HepG2 (cell line): ENCODE data around the gene MNT. TPM values are rescaled to one million over a fixed set of nuclear protein-coding genes. Genes with fewer than 3 reads are reported as not detected.

Experiments used
- EP300 ChIP-seq, 3 experiments: sonication (generic) in 1 of 3; formaldehyde crosslinking in 1 of 3; IDR thresholded peaks; 2 replicates each; pipeline versions ENCODE4 v1.5.1 to v1.6.1; 2011 to 2020; ENCODE audit warnings: low read depth in 2 of 3, low read length in 2 of 3, borderline replicate concordance in 1 of 3, improper control_type of control experiment in 1 of 3, mild to moderate bottlenecking in 1 of 3, missing genetic modification reagents in 1 of 3, moderate library complexity in 1 of 3
- HHEX ChIP-seq: IDR thresholded peaks from 2 replicates; pipeline ENCODE4 v1.6.1; 2016; ENCODE audit warnings: control low read depth
- HNF4G ChIP-seq, 2 experiments: sonication (generic) in 1 of 2; formaldehyde crosslinking in 1 of 2; IDR thresholded peaks; 2 replicates each; pipeline versions ENCODE4 v1.4.0 to v1.6.1; 2011 to 2020; ENCODE audit warnings: borderline replicate concordance in 2 of 2, low read depth in 2 of 2, mild to moderate bottlenecking in 2 of 2, low read length in 1 of 2, missing genetic modification reagents in 1 of 2, moderate library complexity in 1 of 2
- RBM22 ChIP-seq: fragments of 200-400 bp; formaldehyde crosslinking; optimal IDR thresholded peaks from 2 replicates; pipeline ENCODE3; 2017; ENCODE audit warnings: mild to moderate bottlenecking, low read length, moderate library complexity
- STAT5B ChIP-seq: sonication (generic); formaldehyde crosslinking; IDR thresholded peaks from 2 replicates; pipeline ENCODE4 v1.4.0; 2020; ENCODE audit warnings: missing genetic modification reagents
- ZBTB21 ChIP-seq: sonication (generic); formaldehyde crosslinking; IDR thresholded peaks from 2 replicates; pipeline ENCODE4 v1.4.0; 2020; ENCODE audit warnings: missing genetic modification reagents
- ZBTB8A ChIP-seq: sonication (generic); formaldehyde crosslinking; IDR thresholded peaks from 2 replicates; pipeline ENCODE4 v1.4.0; 2020; ENCODE audit warnings: mild to moderate bottlenecking, low read depth, missing genetic modification reagents, borderline replicate concordance
- ZC3H4 ChIP-seq: sonication (generic); formaldehyde crosslinking; IDR thresholded peaks from 2 replicates; pipeline ENCODE4 v1.4.0; 2020; ENCODE audit warnings: missing genetic modification reagents, borderline replicate concordance
- ZNF180 ChIP-seq: sonication (generic); formaldehyde crosslinking; IDR thresholded peaks from 2 replicates; pipeline ENCODE4 v1.4.0; 2020; ENCODE audit warnings: low read depth, missing genetic modification reagents, borderline replicate concordance
- ZNF34 ChIP-seq: sonication (generic); formaldehyde crosslinking; IDR thresholded peaks from 2 replicates; pipeline ENCODE4 v1.4.0; 2020; ENCODE audit warnings: mild to moderate bottlenecking, missing genetic modification reagents, borderline replicate concordance
- ZNF678 ChIP-seq: sonication (generic); formaldehyde crosslinking; IDR thresholded peaks from 2 replicates; pipeline ENCODE4 v1.4.0; 2020; ENCODE audit warnings: mild to moderate bottlenecking, missing genetic modification reagents
- ZNF720 ChIP-seq: sonication (generic); formaldehyde crosslinking; IDR thresholded peaks from 2 replicates; pipeline ENCODE4 v1.4.0; 2020; ENCODE audit warnings: missing genetic modification reagents
- ZNF747 ChIP-seq: sonication (generic); formaldehyde crosslinking; IDR thresholded peaks from 2 replicates; pipeline ENCODE4 v1.8.1; 2023; ENCODE audit warnings: missing genetic modification reagents, mild to moderate bottlenecking, borderline replicate concordance
- ZNF781 ChIP-seq: sonication (generic); formaldehyde crosslinking; IDR thresholded peaks from 2 replicates; pipeline ENCODE4 v1.5.1; 2020; ENCODE audit warnings: borderline replicate concordance, mild to moderate bottlenecking, missing genetic modification reagents; ENCODE audit errors: not compliant biosample characterization
- polyA plus RNA-seq, 8 experiments: library from polyadenylated mRNA; depleted of rRNA in 3 of 8; stranded (reverse) in 7 of 8; unstranded in 1 of 8; fragments of >200 nt; fragmentation: Illumina TruSeq in 4 of 8; extraction: Trizol in 4 of 8; gene quantifications; 2 replicates each; pipeline versions ENCODE4 v1.2.1 to v1.2.3, GENCODE V29; 2011 to 2016; ENCODE audit warnings: low read depth in 4 of 8, missing spikeins in 1 of 8, mixed read lengths in 1 of 8; ENCODE audit not compliant: insufficient read depth in 1 of 8
- total RNA-seq, 5 experiments: library from RNA; depleted of rRNA; stranded (reverse); fragments of >200 nt; fragmentation: Illumina TruSeq; extraction: Trizol; gene quantifications; 2 replicates each; pipeline ENCODE4 v1.2.3, GENCODE V29; 2016; ENCODE audit warnings: low read depth in 1 of 5
- TF ChIP-seq, protein P1 (sequence below): conservative IDR thresholded peaks from 2 replicates; pipeline ENCODE4 v1.6.1; 2018; ENCODE audit warnings: missing genetic modification reagents
- TF ChIP-seq, protein P2 (sequence below): sonication (generic); formaldehyde crosslinking; IDR thresholded peaks from 2 replicates; pipeline ENCODE4 v1.4.0; 2020; ENCODE audit warnings: missing genetic modification reagents
- TF ChIP-seq, protein P3 (sequence below): IDR thresholded peaks from 2 replicates; pipeline ENCODE4 v1.6.1; 2012; ENCODE audit warnings: low read depth, low read length, improper control_type of control experiment
- TF ChIP-seq, protein P4 (sequence below): sonication (generic); formaldehyde crosslinking; IDR thresholded peaks from 2 replicates; pipeline ENCODE4 v1.4.0; 2020; ENCODE audit warnings: missing genetic modification reagents, borderline replicate concordance
- TF ChIP-seq, protein P5 (sequence below): sonication (generic); formaldehyde crosslinking; IDR thresholded peaks from 2 replicates; pipeline ENCODE4 v1.4.0; 2020; ENCODE audit warnings: missing genetic modification reagents

The MNT gene
- total and polyA plus RNA-seq, 2 of the 13 experiments (the other 11 are each of a cell fraction or from before 2014, with no cell fraction given), result 2.1 to 3.5 TPM

DNA sequence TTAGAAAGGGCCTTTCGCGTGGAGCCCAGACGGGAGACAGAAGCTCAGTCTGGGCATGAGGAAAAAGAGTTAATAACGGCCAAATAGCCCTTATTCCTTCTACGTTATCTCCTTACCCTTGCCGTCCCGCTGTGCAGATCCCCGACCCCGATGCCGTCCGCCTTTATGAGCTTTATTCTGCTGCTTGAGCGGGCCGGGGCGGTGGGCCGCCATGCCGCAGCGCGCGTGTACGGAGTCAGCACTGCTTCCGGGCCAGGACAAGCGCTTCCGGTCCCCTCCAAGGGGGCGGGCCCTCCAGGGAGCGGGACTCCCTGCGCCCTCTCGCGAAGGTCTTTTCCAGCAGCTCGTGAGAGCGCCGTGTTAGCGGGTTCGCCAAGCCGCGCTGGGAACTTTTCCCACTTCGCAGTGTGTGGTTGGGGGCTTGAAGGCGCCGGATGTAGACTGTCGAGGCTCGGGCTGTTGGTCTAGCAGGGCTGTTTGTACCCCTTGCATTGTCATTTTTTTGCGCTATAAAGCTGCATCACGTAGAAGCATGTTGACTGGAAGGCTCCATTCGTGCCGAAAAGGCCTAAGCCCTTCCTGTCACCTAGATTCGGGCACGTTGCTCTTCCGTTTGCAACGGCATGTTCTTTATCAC is 64.5 kb downstream of the MNT start, which contains the start of gene TSR1 (continued):
- TF ChIP-seq, protein P1, sequence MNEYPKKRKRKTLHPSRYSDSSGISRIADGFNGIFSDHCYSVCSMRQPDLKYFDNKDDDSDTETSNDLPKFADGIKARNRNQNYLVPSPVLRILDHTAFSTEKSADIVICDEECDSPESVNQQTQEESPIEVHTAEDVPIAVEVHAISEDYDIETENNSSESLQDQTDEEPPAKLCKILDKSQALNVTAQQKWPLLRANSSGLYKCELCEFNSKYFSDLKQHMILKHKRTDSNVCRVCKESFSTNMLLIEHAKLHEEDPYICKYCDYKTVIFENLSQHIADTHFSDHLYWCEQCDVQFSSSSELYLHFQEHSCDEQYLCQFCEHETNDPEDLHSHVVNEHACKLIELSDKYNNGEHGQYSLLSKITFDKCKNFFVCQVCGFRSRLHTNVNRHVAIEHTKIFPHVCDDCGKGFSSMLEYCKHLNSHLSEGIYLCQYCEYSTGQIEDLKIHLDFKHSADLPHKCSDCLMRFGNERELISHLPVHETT, result no peak; the same call in none of the 2 replicates
- TF ChIP-seq, protein P2, sequence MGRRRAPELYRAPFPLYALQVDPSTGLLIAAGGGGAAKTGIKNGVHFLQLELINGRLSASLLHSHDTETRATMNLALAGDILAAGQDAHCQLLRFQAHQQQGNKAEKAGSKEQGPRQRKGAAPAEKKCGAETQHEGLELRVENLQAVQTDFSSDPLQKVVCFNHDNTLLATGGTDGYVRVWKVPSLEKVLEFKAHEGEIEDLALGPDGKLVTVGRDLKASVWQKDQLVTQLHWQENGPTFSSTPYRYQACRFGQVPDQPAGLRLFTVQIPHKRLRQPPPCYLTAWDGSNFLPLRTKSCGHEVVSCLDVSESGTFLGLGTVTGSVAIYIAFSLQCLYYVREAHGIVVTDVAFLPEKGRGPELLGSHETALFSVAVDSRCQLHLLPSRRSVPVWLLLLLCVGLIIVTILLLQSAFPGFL (CRISPR knock-in tag), result no peak
- TF ChIP-seq, protein P3, sequence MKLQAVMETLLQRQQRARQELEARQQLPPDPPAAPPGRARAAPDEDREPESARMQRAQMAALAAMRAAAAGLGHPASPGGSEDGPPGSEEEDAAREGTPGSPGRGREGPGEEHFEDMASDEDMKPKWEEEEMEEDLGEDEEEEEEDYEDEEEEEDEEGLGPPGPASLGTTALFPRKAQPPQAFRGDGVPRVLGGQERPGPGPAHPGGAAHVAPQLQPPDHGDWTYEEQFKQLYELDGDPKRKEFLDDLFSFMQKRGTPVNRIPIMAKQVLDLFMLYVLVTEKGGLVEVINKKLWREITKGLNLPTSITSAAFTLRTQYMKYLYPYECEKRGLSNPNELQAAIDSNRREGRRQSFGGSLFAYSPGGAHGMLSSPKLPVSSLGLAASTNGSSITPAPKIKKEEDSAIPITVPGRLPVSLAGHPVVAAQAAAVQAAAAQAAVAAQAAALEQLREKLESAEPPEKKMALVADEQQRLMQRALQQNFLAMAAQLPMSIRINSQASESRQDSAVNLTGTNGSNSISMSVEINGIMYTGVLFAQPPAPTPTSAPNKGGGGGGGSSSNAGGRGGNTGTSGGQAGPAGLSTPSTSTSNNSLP, result no peak
- TF ChIP-seq ZC3H4 (CRISPR knock-in tag) (no peak), STAT5B (CRISPR knock-in tag) (no peak), ZNF781 (CRISPR knock-in tag) (peak; percentile 21), ZNF747 (no peak), ZNF678 (no peak), ZBTB8A (no peak), ZNF720 (no peak), ZNF34 (peak; percentile 17; the same call in 1 of the 2 replicates), HHEX (no peak), ZNF180 (CRISPR knock-in tag) (no peak), RBM22 (no peak), HNF4G (IDR thresholded peaks at IDR 0.05; ENCODE audit: borderline replicate concordance, low read depth, low read length) (no peak), HNF4G (CRISPR knock-in tag; IDR thresholded peaks at IDR 0.05; ENCODE audit: borderline replicate concordance, low read depth) (peak; percentile 57; the same call in 1 of the 2 replicates), EP300 (IDR thresholded peaks at IDR 0.05; ENCODE audit: low read depth in 2 of 2, low read length in 2 of 2) (peak in 1 of 2 experiments; percentile 33; a peak in 1 of 4 replicates), EP300 (CRISPR knock-in tag; IDR thresholded peaks at IDR 0.05; ENCODE audit: borderline replicate concordance) (no peak; the same call in 1 of the 2 replicates), ZBTB21 (CRISPR knock-in tag) (no peak)
- TF ChIP-seq, protein P4, sequence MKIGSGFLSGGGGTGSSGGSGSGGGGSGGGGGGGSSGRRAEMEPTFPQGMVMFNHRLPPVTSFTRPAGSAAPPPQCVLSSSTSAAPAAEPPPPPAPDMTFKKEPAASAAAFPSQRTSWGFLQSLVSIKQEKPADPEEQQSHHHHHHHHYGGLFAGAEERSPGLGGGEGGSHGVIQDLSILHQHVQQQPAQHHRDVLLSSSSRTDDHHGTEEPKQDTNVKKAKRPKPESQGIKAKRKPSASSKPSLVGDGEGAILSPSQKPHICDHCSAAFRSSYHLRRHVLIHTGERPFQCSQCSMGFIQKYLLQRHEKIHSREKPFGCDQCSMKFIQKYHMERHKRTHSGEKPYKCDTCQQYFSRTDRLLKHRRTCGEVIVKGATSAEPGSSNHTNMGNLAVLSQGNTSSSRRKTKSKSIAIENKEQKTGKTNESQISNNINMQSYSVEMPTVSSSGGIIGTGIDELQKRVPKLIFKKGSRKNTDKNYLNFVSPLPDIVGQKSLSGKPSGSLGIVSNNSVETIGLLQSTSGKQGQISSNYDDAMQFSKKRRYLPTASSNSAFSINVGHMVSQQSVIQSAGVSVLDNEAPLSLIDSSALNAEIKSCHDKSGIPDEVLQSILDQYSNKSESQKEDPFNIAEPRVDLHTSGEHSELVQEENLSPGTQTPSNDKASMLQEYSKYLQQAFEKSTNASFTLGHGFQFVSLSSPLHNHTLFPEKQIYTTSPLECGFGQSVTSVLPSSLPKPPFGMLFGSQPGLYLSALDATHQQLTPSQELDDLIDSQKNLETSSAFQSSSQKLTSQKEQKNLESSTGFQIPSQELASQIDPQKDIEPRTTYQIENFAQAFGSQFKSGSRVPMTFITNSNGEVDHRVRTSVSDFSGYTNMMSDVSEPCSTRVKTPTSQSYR (CRISPR knock-in tag), result no peak; the same call in 1 of the 2 replicates
- TF ChIP-seq, protein P5, sequence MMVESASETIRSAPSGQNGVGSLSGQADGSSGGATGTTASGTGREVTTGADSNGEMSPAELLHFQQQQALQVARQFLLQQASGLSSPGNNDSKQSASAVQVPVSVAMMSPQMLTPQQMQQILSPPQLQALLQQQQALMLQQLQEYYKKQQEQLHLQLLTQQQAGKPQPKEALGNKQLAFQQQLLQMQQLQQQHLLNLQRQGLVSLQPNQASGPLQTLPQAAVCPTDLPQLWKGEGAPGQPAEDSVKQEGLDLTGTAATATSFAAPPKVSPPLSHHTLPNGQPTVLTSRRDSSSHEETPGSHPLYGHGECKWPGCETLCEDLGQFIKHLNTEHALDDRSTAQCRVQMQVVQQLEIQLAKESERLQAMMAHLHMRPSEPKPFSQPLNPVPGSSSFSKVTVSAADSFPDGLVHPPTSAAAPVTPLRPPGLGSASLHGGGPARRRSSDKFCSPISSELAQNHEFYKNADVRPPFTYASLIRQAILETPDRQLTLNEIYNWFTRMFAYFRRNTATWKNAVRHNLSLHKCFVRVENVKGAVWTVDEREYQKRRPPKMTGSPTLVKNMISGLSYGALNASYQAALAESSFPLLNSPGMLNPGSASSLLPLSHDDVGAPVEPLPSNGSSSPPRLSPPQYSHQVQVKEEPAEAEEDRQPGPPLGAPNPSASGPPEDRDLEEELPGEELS (CRISPR knock-in tag), result peak; percentile 51; the same call in 1 of the 2 replicates
